ENCODE results near the gene SHISA9. TPM values are rescaled to one million over a fixed set of nuclear protein-coding genes. Genes with fewer than 3 reads are reported as not detected.

Gene SHISA9
- total and polyA plus RNA-seq, 8 donors: 0.03 to 0.21 (median 0.10) TPM; not detected in 2

DNA sequence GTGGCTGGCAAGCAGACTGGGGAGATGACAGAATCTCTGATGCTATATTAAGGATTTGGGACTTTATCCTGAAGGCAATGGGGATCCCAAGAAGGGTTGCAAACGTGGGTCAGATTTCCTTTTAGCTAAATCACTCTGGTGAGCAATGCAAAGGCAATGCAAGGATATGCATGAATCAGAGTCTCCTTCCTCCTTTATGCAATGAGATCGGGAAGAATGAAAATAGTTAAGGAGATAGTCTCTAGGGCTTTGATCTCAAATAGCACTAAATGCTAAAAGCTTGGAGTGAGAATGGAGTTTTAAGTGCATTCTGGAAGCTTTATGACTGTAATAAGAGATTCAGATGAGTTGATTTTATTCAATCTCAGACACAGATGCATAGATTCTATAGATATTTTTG, 27.2 kb upstream of the SHISA9 start:
- intact Hi-C loops (cut with DNase I): no loop called here
- no peak overlapping the region for H3K27ac ChIP-seq
- TF ChIP-seq, protein P1, sequence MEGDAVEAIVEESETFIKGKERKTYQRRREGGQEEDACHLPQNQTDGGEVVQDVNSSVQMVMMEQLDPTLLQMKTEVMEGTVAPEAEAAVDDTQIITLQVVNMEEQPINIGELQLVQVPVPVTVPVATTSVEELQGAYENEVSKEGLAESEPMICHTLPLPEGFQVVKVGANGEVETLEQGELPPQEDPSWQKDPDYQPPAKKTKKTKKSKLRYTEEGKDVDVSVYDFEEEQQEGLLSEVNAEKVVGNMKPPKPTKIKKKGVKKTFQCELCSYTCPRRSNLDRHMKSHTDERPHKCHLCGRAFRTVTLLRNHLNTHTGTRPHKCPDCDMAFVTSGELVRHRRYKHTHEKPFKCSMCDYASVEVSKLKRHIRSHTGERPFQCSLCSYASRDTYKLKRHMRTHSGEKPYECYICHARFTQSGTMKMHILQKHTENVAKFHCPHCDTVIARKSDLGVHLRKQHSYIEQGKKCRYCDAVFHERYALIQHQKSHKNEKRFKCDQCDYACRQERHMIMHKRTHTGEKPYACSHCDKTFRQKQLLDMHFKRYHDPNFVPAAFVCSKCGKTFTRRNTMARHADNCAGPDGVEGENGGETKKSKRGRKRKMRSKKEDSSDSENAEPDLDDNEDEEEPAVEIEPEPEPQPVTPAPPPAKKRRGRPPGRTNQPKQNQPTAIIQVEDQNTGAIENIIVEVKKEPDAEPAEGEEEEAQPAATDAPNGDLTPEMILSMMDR (IDR thresholded peaks at IDR 0.05): no peak
- H3K27me3 ChIP-seq: peaks cover 0 to 19% of the 10 kb centered on the region in 2 donors
- peaks cover 0 to 6% of the 10 kb centered on the region in 2 donors for H3K9me3 ChIP-seq
- H3K4me1 ChIP-seq: no peaks in the 10 kb centered on the region
- no peaks in the 10 kb centered on the region for H3K36me3 ChIP-seq
- ATAC-seq (no peak), DNase-seq (no peak)
- H3K4me3 ChIP-seq: no peak overlapping the region

DNA sequence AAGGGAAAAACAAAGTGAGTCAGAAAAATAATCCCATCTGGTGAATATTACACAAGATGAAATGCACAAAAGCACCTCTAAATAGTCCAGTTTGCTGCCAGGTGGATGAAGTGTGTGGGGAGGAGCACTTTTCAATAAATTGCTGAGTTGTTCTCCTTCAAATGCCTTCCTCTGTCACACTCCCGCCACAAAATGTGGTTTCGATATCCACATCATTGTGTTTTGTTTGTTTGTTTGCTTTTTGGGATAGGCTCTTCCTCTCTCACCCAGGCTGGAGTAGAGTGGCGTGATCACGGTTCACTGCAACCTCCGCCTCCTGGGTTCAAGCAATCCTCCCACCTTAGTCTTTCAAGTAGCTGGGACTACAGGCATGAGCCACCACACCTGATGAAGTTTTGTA, 24.6 kb upstream of the SHISA9 start:
- no peak overlapping the region for H3K27ac ChIP-seq
- DNase-seq (no peak), ATAC-seq (no peak)
- H3K4me3 ChIP-seq: no peak overlapping the region
- intact Hi-C loops (cut with DNase I): no loop called here
- TF ChIP-seq, protein P1 (IDR thresholded peaks at IDR 0.05): no peak
- H3K4me1 ChIP-seq: no peaks in the 10 kb centered on the region
- H3K36me3 ChIP-seq: no peaks in the 10 kb centered on the region
- peaks cover 0 to 19% of the 10 kb centered on the region in 2 donors for H3K27me3 ChIP-seq
- H3K9me3 ChIP-seq: no peaks in the 10 kb centered on the region

DNA sequence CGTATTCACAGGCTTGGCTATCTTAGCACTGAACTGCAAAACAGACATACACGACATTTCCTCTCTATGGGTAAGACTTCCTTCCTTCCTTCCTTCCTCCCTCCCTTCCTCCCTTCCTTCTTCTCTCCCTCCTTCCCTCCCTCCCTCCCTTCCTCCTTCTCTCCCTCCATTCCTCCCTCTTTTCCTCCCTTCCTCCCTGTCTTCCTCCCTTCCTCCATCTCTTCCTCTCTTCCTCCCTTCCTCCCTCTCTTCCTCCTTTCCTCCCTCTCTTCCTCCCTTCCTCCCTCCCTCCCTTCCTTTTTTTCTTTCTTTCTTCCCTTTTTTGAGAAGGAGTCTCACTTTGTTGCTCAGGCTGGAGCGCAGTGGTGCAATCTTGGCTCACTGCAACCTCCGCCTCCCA, 22.4 kb upstream of the SHISA9 start:
- no peak for DNase-seq
- intact Hi-C loops (cut with DNase I): no loop called here
- no peak overlapping the region for H3K4me3 ChIP-seq
- TF ChIP-seq, protein P1 (IDR thresholded peaks at IDR 0.05): no peak
- H3K4me1 ChIP-seq: no peaks in the 10 kb centered on the region
- peaks cover 0 to 4% of the 10 kb centered on the region in 2 donors for H3K9me3 ChIP-seq
- no peak overlapping the region for H3K27ac ChIP-seq
- no peaks in the 10 kb centered on the region for H3K36me3 ChIP-seq
- ATAC-seq: no peak
- H3K27me3 ChIP-seq: peaks cover 0 to 17% of the 10 kb centered on the region in 2 donors

DNA sequence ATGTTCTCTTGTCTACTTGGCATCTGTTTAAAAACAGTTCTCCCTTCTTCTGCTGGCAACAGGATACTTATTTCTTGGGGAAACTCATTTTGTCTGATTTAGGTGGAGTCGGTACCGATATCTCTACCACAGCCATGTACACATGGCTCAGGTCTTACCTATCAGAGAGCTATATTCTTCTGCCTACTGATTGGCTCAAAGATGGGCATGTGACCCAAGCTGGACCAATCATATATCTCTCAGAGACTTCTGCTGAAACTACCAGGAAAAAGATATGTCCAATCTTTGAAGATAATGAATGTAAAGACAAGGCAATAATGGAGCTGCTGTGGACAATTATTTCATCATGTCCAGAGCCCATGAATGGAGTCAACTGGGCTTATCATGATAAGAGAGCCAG, 21.6 kb upstream of the SHISA9 start:
- TF ChIP-seq, protein P1 (IDR thresholded peaks at IDR 0.05): no peak
- intact Hi-C loops (cut with DNase I): no loop called here
- ATAC-seq (no peak), DNase-seq (no peak)
- Histone ChIP-seq H3K27me3 (peaks cover 0 to 13% of the 10 kb centered on the region in 2 donors), H3K27ac (no peak overlapping the region), H3K4me3 (no peak overlapping the region), H3K9me3 (peaks cover 0 to 4% of the 10 kb centered on the region in 2 donors), H3K36me3 (no peaks in the 10 kb centered on the region), H3K4me1 (no peaks in the 10 kb centered on the region)

DNA sequence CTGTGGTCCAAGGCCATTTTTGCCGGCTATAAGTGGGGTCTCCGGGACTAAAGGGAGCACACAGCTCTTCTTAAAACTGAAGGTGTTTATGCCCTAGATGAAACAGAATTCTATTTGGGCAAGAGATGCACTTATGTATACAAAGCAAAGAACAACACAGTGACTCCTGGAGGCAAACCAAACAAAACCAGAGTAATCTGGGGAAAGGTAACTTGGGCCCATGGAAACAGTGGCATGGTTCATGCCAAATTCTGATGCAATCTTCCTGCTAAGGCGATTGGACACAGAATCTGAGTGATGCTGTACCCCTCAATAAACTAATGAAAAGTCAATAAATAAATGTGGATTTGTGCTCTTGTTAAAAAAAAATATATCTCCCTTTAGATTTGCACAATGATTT, 20.2 kb upstream of the SHISA9 start:
- intact Hi-C loops (cut with DNase I): no loop called here
- DNase-seq (no peak), ATAC-seq (no peak)
- Histone ChIP-seq H3K4me1 (no peaks in the 10 kb centered on the region), H3K27ac (no peak overlapping the region), H3K36me3 (no peaks in the 10 kb centered on the region), H3K9me3 (peaks cover 0 to 4% of the 10 kb centered on the region in 2 donors), H3K4me3 (no peak overlapping the region), H3K27me3 (peaks cover 0 to 15% of the 10 kb centered on the region in 2 donors)
- TF ChIP-seq, protein P1 (IDR thresholded peaks at IDR 0.05): no peak

Measured in left lung (tissue), 10 donors.